ENCODE data around the gene KCNK6.

The KCNK6 gene

GRCh38 chr19:38316477-38317067 is 3.1 kb upstream of the KCNK6 start:
- Histone ChIP-seq H3K4me1 (ENCODE audit: insufficient read depth, low read length, poor library complexity, severe bottlenecking) (peaks cover 43% of the 10 kb centered on the region), H3K79me2 (ENCODE audit: insufficient read depth, low read length) (peaks cover 55% of the 10 kb centered on the region), H3K9me3 (ENCODE audit: insufficient read depth, low read depth, low read length) (no peaks in the 10 kb centered on the region), H3K36me3 (ENCODE audit: insufficient read depth, low read length) (no peaks in the 10 kb centered on the region), H3F3A (ENCODE audit: low read depth) (peaks cover 6% of the 10 kb centered on the region; the same call in 1 of the 2 replicates), H3K4me2 (ENCODE audit: low read depth, low read length, poor library complexity, severe bottlenecking) (peak overlapping the region; percentile 89), H3K9me2 (replicated peaks; ENCODE audit: low read depth, low read length) (no peaks in the 10 kb centered on the region), H4K20me1 (ENCODE audit: insufficient read depth, low read length, poor library complexity, severe bottlenecking) (no peaks in the 10 kb centered on the region), H3K9ac (ENCODE audit: low read depth, low read length, poor library complexity, severe bottlenecking) (peak overlapping the region; percentile 73), H2AFZ (ENCODE audit: low read length) (peak overlapping the region; percentile 81), H3K4me3 (ENCODE audit: low read length, poor library complexity, severe bottlenecking) (peak overlapping the region; percentile 76), H3K27me3 (ENCODE audit: insufficient read depth, low read length, poor library complexity, severe bottlenecking) (no peaks in the 10 kb centered on the region)
- TF ChIP-seq CTCF (conservative IDR thresholded peaks at IDR 0.05; ENCODE audit: low read length) (no peak), EZH2phosphoT487 (IDR thresholded peaks at IDR 0.05; ENCODE audit: borderline replicate concordance) (no peak)

DNA sequence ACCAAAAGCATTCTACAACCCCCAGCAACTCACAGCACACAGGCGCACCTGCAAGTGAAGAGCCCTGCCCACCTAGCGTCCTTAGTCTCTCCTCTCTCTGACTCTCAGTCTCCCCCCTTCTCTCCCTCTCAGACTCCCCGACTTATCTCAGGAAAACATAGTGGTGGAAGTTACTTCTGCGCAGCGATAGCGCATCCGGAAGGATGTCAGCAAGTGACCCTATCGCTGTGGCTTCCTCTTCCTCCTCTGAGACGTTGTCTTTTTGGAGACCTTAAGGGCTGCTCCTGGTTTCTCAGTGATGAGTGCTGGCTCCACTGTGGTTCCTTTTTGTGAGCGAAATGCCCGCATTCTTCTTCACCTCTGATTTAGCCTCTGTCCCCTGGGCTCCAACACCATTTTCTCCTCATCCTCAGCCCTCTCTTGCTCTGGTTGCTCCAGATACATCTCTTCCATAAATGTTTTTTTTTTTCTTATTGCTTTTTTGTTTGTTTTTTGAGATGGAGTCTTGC is 2.5 kb upstream of the KCNK6 start:
- Histone ChIP-seq H3K4me2 (ENCODE audit: low read depth, low read length, poor library complexity, severe bottlenecking) (peak overlapping the region; percentile 89), H3K36me3 (ENCODE audit: insufficient read depth, low read length) (no peaks in the 10 kb centered on the region), H3K9me3 (ENCODE audit: insufficient read depth, low read depth, low read length) (no peaks in the 10 kb centered on the region), H3K27me3 (ENCODE audit: insufficient read depth, low read length, poor library complexity, severe bottlenecking) (no peaks in the 10 kb centered on the region), H3K4me1 (ENCODE audit: insufficient read depth, low read length, poor library complexity, severe bottlenecking) (peaks cover 49% of the 10 kb centered on the region), H3K79me2 (ENCODE audit: insufficient read depth, low read length) (peaks cover 57% of the 10 kb centered on the region), H3F3A (ENCODE audit: low read depth) (peaks cover 6% of the 10 kb centered on the region; the same call in 1 of the 2 replicates), H2AFZ (ENCODE audit: low read length) (peak overlapping the region; percentile 47), H3K9me2 (replicated peaks; ENCODE audit: low read depth, low read length) (no peaks in the 10 kb centered on the region), H3K4me3 (ENCODE audit: low read length, poor library complexity, severe bottlenecking) (peak overlapping the region; percentile 76), H3K9ac (ENCODE audit: low read depth, low read length, poor library complexity, severe bottlenecking) (peak overlapping the region; percentile 73), H4K20me1 (ENCODE audit: insufficient read depth, low read length, poor library complexity, severe bottlenecking) (no peaks in the 10 kb centered on the region)
- TF ChIP-seq CTCF (conservative IDR thresholded peaks at IDR 0.05; ENCODE audit: low read length), result no peak
- TF ChIP-seq EZH2phosphoT487 (IDR thresholded peaks at IDR 0.05; ENCODE audit: borderline replicate concordance), result no peak

- H3F3A ChIP-seq (ENCODE audit: low read depth), result peaks cover 6% of the 10 kb centered on the region; the same call in 1 of the 2 replicates
- H3K9ac ChIP-seq (ENCODE audit: low read depth, low read length, poor library complexity, severe bottlenecking), result peak overlapping the region; percentile 68
- H3K36me3 ChIP-seq (ENCODE audit: insufficient read depth, low read length), result no peaks in the 10 kb centered on the region
- H3K4me1 ChIP-seq (ENCODE audit: insufficient read depth, low read length, poor library complexity, severe bottlenecking), result peaks cover 51% of the 10 kb centered on the region
- peak overlapping the region; percentile 79 for H3K4me2 ChIP-seq (ENCODE audit: low read depth, low read length, poor library complexity, severe bottlenecking)
- peaks cover 50% of the 10 kb centered on the region for H3K79me2 ChIP-seq (ENCODE audit: insufficient read depth, low read length)
- H3K9me3 ChIP-seq (ENCODE audit: insufficient read depth, low read depth, low read length), result no peaks in the 10 kb centered on the region
- no peaks in the 10 kb centered on the region for H4K20me1 ChIP-seq (ENCODE audit: insufficient read depth, low read length, poor library complexity, severe bottlenecking)
- no peak overlapping the region for H3K4me3 ChIP-seq (ENCODE audit: low read length, poor library complexity, severe bottlenecking)
- H3K27me3 ChIP-seq (ENCODE audit: insufficient read depth, low read length, poor library complexity, severe bottlenecking), result no peaks in the 10 kb centered on the region
- H2AFZ ChIP-seq (ENCODE audit: low read length), result no peak overlapping the region
- no peaks in the 10 kb centered on the region for H3K9me2 ChIP-seq (replicated peaks; ENCODE audit: low read depth, low read length)
- TF ChIP-seq CTCF (conservative IDR thresholded peaks at IDR 0.05; ENCODE audit: low read length) (no peak), EZH2phosphoT487 (IDR thresholded peaks at IDR 0.05; ENCODE audit: borderline replicate concordance) (no peak)
Measured at GRCh38 chr19:38318660-38319059, 985 bp upstream of the KCNK6 start.
